ENCODE data around the gene TFF2.

DNA sequence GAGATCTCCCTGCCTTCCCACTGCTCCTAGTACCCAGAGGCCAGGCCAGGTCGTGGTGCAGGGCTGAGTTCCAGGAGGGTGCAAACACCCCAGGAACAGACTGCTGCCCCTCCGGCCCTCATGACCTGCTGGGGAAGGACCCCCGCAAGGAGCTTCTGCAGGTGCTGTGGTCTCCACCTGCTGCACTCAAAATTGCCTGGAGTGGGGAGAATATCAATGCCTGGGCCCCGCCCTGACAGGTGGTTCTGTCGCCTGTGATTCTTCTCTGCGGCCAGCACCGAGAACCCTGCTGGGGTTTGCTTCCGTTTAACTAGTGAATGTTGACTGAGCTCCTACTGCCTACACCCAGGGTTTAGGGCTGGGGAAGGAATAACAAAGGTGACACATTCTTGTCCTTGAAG, 33.5 kb downstream of the TFF2 start:
- TF ChIP-seq IRF3 (IDR thresholded peaks at IDR 0.05; ENCODE audit: low read depth, low read length) (no peak), REST (IDR thresholded peaks at IDR 0.05; ENCODE audit: low read depth, low read length) (no peak)

Data from SK-N-SH (cell line).